ENCODE measurements around the gene OSBPL9.

OSBPL9 gene

GRCh38 chr1:51794260-51794659, 177.4 kb downstream of the OSBPL9 start:
- no peak overlapping the region for H3K9ac ChIP-seq (ENCODE audit: low read length)
- H3K9me2 ChIP-seq (replicated peaks; ENCODE audit: insufficient read depth, low read length), result no peaks in the 10 kb centered on the region
- H3K27ac ChIP-seq (ENCODE audit: low read length), result peak overlapping the region; percentile 79; the same call in 1 of the 2 replicates
- peaks cover 12% of the 10 kb centered on the region for H3K36me3 ChIP-seq (replicated peaks; ENCODE audit: insufficient read depth, low read length)
- H3K79me2 ChIP-seq (ENCODE audit: low read length), result 0 out of 2 replicates have a peak, but pooled peaks cover 3% of the 10 kb centered on the region
- no peak overlapping the region for H3K4me3 ChIP-seq (ENCODE audit: low read length)
- peak overlapping the region; percentile 61; the same call in 1 of the 2 replicates for H3K4me2 ChIP-seq (ENCODE audit: low read depth, low read length)
- DNase-seq, result no peak
- no peaks in the 10 kb centered on the region for H3K9me3 ChIP-seq (replicated peaks; ENCODE audit: insufficient read depth, low read length)
- TF ChIP-seq EZH2 (optimal IDR thresholded peaks at IDR 0.05; ENCODE audit: low read depth, low read length) (no peak), EZH2phosphoT487 (IDR thresholded peaks at IDR 0.05; ENCODE audit: low read length) (no peak), CTCF (IDR thresholded peaks at IDR 0.05; ENCODE audit: low read length) (no peak)
- no peak overlapping the region for H2AFZ ChIP-seq (ENCODE audit: low read length)
- H4K20me1 ChIP-seq (ENCODE audit: insufficient read depth, low read length), result no peaks in the 10 kb centered on the region
- no peaks in the 10 kb centered on the region for H3K27me3 ChIP-seq (replicated peaks; ENCODE audit: insufficient read depth, low read length)
- H3K4me1 ChIP-seq (ENCODE audit: low read length), result peaks cover 40% of the 10 kb centered on the region
- peaks cover 39% of the 10 kb centered on the region for H3F3A ChIP-seq (ENCODE audit: insufficient read depth, low read length)

DNA sequence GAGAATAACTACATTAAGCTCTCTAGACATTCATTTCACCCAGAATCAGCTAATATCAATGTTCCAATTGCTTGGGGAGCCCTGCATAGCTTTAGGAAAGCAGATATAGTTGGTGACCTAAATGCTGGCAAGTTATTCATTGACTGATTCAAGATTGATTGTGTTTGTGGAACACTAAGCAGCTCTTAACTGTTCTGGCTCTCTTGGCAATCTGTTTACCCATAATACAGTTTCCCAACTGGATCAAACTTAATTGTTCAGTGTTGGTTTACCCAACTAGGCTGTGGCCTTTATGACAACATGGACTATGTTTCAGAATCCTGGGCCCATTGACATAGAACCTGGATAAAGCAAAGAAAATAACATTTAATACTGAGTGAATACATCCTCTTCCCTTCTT, 178.0 kb downstream of the OSBPL9 start:
- peaks cover 39% of the 10 kb centered on the region for H3F3A ChIP-seq (ENCODE audit: insufficient read depth, low read length)
- peaks cover 6% of the 10 kb centered on the region; the same call in 1 of the 2 replicates for H3K36me3 ChIP-seq (replicated peaks; ENCODE audit: insufficient read depth, low read length)
- 0 out of 2 replicates have a peak, but pooled peaks cover 3% of the 10 kb centered on the region for H3K79me2 ChIP-seq (ENCODE audit: low read length)
- H3K27me3 ChIP-seq (replicated peaks; ENCODE audit: insufficient read depth, low read length), result no peaks in the 10 kb centered on the region
- no peaks in the 10 kb centered on the region for H3K9me2 ChIP-seq (replicated peaks; ENCODE audit: insufficient read depth, low read length)
- H3K4me1 ChIP-seq (ENCODE audit: low read length), result peaks cover 40% of the 10 kb centered on the region
- no peak overlapping the region for H3K4me2 ChIP-seq (ENCODE audit: low read depth, low read length)
- no peaks in the 10 kb centered on the region for H3K9me3 ChIP-seq (replicated peaks; ENCODE audit: insufficient read depth, low read length)
- H3K4me3 ChIP-seq (ENCODE audit: low read length), result no peak overlapping the region
- DNase-seq, result no peak
- H2AFZ ChIP-seq (ENCODE audit: low read length), result no peak overlapping the region
- no peaks in the 10 kb centered on the region for H4K20me1 ChIP-seq (ENCODE audit: insufficient read depth, low read length)
- no peak overlapping the region for H3K27ac ChIP-seq (ENCODE audit: low read length)
- H3K9ac ChIP-seq (ENCODE audit: low read length), result no peak overlapping the region
- TF ChIP-seq EZH2phosphoT487 (IDR thresholded peaks at IDR 0.05; ENCODE audit: low read length) (no peak), EZH2 (optimal IDR thresholded peaks at IDR 0.05; ENCODE audit: low read depth, low read length) (no peak), CTCF (IDR thresholded peaks at IDR 0.05; ENCODE audit: low read length) (no peak)

DNA sequence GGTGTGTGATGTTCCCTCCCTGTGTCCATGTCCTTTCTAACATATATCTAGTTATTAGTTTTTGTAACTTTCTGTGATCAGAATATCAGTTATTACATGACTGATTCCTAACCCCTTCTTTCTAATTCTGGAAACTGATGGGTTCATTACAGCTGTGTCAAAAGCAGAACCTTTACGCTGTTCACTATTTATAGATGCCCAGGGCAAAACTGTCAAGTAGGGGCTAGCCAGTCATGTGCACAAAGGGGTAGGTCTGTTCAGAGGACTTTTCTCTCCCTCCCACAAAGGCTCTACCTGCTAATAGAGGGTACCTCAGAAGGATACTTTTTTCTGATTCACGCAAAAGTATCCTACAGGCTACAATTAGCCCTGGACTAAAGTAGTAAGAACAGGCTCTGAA, 182.5 kb downstream of the OSBPL9 start:
- H3K4me2 ChIP-seq (ENCODE audit: low read depth, low read length), result no peak overlapping the region

More for the DNA sequence above, 182.5 kb downstream of the OSBPL9 start:
- no peak for DNase-seq
- H4K20me1 ChIP-seq (ENCODE audit: insufficient read depth, low read length), result no peaks in the 10 kb centered on the region
- H3K36me3 ChIP-seq (replicated peaks; ENCODE audit: insufficient read depth, low read length), result no peaks in the 10 kb centered on the region
- no peaks in the 10 kb centered on the region for H3K79me2 ChIP-seq (ENCODE audit: low read length)
- H3K9ac ChIP-seq (ENCODE audit: low read length), result no peak overlapping the region
- TF ChIP-seq CTCF (IDR thresholded peaks at IDR 0.05; ENCODE audit: low read length), result no peak
- TF ChIP-seq EZH2phosphoT487 (IDR thresholded peaks at IDR 0.05; ENCODE audit: low read length), result no peak
- no peak for TF ChIP-seq EZH2 (optimal IDR thresholded peaks at IDR 0.05; ENCODE audit: low read depth, low read length)
- no peak overlapping the region for H3K27ac ChIP-seq (ENCODE audit: low read length)
- H3K4me3 ChIP-seq (ENCODE audit: low read length), result no peak overlapping the region
- peaks cover 7% of the 10 kb centered on the region for H3K4me1 ChIP-seq (ENCODE audit: low read length)
- no peaks in the 10 kb centered on the region for H3K27me3 ChIP-seq (replicated peaks; ENCODE audit: insufficient read depth, low read length)
- H2AFZ ChIP-seq (ENCODE audit: low read length), result no peak overlapping the region
- no peaks in the 10 kb centered on the region for H3K9me3 ChIP-seq (replicated peaks; ENCODE audit: insufficient read depth, low read length)
- H3F3A ChIP-seq (ENCODE audit: insufficient read depth, low read length), result peaks cover 8% of the 10 kb centered on the region; the same call in 1 of the 2 replicates
- no peaks in the 10 kb centered on the region for H3K9me2 ChIP-seq (replicated peaks; ENCODE audit: insufficient read depth, low read length)

Data from MM.1S (cell line).